ENCODE measurements around the gene PSME1.

- TF ChIP-seq CTCF (conservative IDR thresholded peaks at IDR 0.05; ENCODE audit: low read length) (no peak), EZH2phosphoT487 (IDR thresholded peaks at IDR 0.05; ENCODE audit: borderline replicate concordance, low read depth, low read length) (no peak)
Observed at GRCh38 chr14:24113379-24113800, 22.6 kb upstream of the PSME1 start.
